Upper lobe of left lung (tissue), 4 donors: ENCODE data around the gene FAXC.

Experiments used
- CTCF ChIP-seq, 6 experiments: fragments of 450-650 bp in 4 of 6; fragments of 200-600 bp in 2 of 6; sonication (generic) in 2 of 6; IDR thresholded peaks; one replicate each; pipeline ENCODE4 v1.5.1; 2016 to 2019; ENCODE audit warnings: antibody characterized with exemption in 6 of 6
- EP300 ChIP-seq, 4 donors: sonication (generic); formaldehyde crosslinking; IDR thresholded peaks; one replicate each; pipeline ENCODE4 v1.5.1; 2017; ENCODE audit warnings: antibody characterized with exemption in 4 of 4, control low read depth in 2 of 4

DNA sequence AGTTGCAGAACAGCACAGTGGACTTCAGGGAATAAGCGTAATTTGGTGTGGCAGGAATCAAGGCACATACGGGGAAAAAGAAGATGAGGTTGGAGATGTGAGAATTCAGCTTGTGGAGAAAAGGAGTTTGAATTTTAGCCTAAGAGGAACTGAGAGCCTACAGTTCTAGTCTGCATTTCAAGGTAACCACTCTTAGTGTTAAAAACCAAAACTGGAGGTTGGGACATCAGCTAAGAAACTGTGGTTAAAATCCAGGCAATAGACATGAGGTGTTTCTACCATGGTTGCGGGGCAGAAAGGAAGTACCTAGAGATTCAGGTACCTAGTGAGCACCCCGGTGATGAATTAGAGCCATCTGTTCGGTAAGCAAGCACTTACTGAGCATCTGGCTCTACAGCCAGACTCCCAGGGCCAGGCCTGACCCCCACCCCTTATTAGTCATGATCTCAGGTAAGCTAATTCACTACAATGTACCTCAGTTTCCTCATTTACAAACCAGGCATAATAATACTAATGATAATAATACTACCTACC lies 44.4 kb downstream of the FAXC start:
- TF ChIP-seq EP300 (IDR thresholded peaks at IDR 0.05), result no peak
- no peak for TF ChIP-seq CTCF (IDR thresholded peaks at IDR 0.05)
